ENCODE data around the gene RASA4.
A peak's percentile ranks its signal among the peaks of the same experiment; 100 is the strongest.
"Not testable (repeated sequence)": the region's sequence is repeated elsewhere in the genome, so short reads cannot be mapped to it uniquely, and the experiment has no call there.

The RASA4 gene

DNA sequence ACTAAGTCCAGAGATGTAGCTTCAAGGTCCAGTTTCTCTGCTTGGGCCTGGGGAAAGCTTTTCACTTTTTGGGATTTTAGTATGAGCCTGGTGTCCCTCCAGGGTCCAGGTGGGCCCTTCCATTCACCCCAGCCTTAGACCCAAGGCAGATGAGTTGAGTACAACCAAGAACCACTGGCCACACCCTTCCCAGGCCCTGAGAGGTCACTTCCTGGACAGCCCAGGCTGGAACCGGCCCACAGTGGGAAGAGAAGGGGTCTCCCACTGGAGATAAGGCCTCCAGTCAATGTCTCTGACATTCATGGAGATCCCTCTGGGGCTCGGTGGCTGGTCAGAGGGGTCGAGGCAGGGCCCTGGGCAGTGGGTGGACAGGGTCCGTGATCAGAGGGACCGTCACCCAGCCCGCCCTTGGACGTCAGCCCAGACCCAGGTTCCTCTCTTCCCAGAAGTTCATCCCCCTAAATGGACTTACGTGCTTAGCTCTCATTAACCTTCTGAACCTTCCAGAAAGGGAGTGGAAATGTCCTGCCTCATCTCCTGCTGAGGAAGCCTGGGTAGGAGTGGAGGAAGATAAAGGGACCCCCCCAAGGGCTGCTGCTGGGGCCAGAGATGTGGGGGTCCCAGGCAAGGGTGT lies 10.8 kb upstream of the RASA4 start:
- not testable (repeated sequence) for H3K27ac ChIP-seq; H3K79me2 ChIP-seq; H3K4me2 ChIP-seq (ENCODE audit: low read length); H3K4me3 ChIP-seq (ENCODE audit: low read depth, low read length); H2AFZ ChIP-seq; H3K9me3 ChIP-seq (ENCODE audit: control insufficient read depth, low read length); H3K27me3 ChIP-seq (ENCODE audit: control insufficient read depth, insufficient read depth, low read length); H3K4me1 ChIP-seq; H3K9ac ChIP-seq; H3K36me3 ChIP-seq (ENCODE audit: control insufficient read depth, insufficient read depth, low read length)

DNA sequence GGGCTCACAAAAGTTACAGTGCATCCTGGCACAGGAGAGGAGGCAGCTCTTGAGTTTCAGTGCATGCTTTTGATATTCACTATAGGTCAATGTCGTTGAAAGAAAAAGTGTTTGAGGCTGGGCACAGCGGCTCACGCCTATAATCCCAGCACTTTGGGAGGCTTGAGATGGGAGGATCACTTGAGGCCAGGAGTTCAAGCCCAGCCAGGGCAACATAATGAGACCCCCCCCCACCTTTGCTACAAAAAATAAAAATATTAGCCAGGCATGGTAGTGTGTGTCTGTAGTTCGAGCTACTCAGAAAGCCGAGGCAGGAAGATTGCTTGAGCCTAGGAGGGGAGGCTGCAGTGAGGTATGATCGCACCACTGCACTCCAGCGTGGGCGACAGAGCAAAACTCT lies 1.6 kb upstream of the RASA4 start:
- H3K4me3 ChIP-seq (ENCODE audit: low read depth, low read length); H3K27ac ChIP-seq; H3K36me3 ChIP-seq (ENCODE audit: control insufficient read depth, insufficient read depth, low read length); H3K9me3 ChIP-seq (ENCODE audit: control insufficient read depth, low read length); H3K4me1 ChIP-seq; H2AFZ ChIP-seq; H3K9ac ChIP-seq; H3K79me2 ChIP-seq; H3K4me2 ChIP-seq (ENCODE audit: low read length); H3K27me3 ChIP-seq (ENCODE audit: control insufficient read depth, insufficient read depth, low read length): not testable (repeated sequence)

DNA sequence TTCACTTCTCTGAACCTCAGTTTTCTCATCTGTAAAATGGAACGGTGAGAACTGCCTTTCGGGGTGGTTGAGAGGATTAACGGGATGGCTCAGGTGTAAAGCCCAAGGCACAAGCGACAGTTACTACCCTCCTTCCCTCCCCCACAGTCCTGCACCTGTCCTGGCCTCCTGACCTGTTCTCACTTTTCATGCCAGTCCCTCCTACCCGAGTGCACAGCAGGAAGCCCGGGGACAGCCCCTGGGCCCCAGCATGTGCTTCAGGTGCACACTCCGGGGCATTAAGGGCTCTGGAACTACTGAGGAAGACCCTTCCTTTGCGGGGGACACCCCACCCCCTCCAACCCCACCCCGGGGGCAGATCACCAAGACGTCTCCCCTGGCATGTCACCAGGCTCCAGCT lies 626 bp downstream of the RASA4 start:
- not testable (repeated sequence) for H3K79me2 ChIP-seq; H3K4me3 ChIP-seq (ENCODE audit: low read depth, low read length); H3K9ac ChIP-seq; H3K27ac ChIP-seq; H3K27me3 ChIP-seq (ENCODE audit: control insufficient read depth, insufficient read depth, low read length); H3K36me3 ChIP-seq (ENCODE audit: control insufficient read depth, insufficient read depth, low read length); H3K4me1 ChIP-seq; H3K9me3 ChIP-seq (ENCODE audit: control insufficient read depth, low read length); H3K4me2 ChIP-seq (ENCODE audit: low read length); H2AFZ ChIP-seq

DNA sequence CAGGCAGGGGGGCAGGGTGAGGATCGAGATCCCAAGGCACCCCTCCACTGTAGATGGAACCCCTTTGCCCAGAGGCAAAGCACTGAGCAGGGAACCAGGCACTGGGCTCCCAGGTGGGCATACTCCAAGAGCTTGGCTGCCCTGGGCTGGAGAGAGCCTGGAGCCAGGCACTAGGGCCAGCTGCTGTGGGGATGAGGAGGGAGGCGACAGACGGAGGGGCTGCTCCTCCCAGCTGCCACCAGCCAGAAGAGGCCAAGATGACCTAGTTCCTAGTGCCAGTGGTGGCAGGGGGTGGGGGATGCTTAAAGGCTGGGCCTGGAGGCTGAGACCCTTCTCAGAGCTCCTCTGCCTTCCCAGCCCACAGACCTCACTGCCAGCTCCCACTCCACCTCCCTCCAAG lies 1.7 kb downstream of the RASA4 start:
- H3K4me1 ChIP-seq; H3K36me3 ChIP-seq (ENCODE audit: control insufficient read depth, insufficient read depth, low read length); H3K4me2 ChIP-seq (ENCODE audit: low read length); H2AFZ ChIP-seq; H3K9ac ChIP-seq; H3K27me3 ChIP-seq (ENCODE audit: control insufficient read depth, insufficient read depth, low read length); H3K27ac ChIP-seq; H3K9me3 ChIP-seq (ENCODE audit: control insufficient read depth, low read length); H3K79me2 ChIP-seq; H3K4me3 ChIP-seq (ENCODE audit: low read depth, low read length): not testable (repeated sequence)

DNA sequence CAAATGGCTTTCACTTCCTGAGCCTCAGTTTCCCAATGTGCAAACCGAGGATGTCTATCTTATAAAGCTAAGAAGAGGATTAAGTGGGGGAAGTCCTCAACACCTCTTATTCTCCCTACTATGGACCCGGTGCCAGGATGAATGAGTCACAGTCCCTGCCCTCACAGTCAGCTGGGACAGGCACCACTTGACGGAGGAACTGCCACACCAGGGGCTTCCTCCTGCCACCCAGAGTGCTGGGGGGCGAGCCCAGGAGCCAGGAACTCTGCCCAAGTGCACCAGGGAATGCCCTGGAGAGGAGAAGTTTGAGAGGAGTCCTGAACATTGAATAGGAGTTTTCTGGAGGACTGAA lies 2.2 kb downstream of the RASA4 start:
- H3K36me3 ChIP-seq (ENCODE audit: control insufficient read depth, insufficient read depth, low read length): not testable (repeated sequence)

DNA sequence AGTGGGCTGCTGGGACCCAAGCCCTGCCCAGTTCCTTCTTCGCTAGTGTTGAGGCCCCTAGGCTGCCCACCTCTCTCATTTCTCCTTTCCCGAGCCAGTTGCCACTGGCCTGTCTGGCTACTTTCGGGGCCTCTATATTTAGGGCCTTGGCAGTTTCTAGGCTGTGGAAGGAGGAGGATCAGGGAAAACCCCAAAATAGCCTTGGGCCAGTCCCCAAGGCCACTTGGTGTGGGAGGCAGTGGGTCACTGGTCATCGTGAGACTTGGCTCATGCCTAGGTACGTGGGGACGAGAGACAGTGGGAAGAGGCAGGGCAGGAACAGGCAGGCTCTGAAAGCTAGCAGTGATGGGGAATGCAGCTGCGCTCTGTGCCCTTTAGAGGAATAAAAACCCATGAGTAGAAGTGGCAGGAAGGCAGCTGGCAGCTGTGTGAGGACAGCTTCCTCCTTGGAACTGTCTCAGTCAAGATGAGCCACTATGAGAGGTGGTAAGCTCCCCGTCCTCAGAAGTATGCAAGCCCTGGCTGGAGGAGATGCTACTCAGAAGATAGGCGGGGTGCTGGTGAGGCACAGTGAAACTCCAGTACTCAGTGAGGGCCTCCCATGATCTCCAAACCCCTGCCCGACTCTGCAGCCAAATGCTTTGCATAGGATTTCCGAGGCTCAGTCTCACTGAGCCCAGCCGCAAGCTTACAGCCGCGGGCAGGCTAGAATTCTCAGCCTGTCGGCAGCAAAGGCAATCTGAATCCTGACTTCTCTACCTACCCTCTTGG lies 2.8 kb downstream of the RASA4 start:
- not testable (repeated sequence) for H3K4me1 ChIP-seq; H3K79me2 ChIP-seq; H3K27ac ChIP-seq; H3K9ac ChIP-seq; H3K27me3 ChIP-seq (ENCODE audit: control insufficient read depth, insufficient read depth, low read length); H3K4me2 ChIP-seq (ENCODE audit: low read length); H3K9me3 ChIP-seq (ENCODE audit: control insufficient read depth, low read length); H3K36me3 ChIP-seq (ENCODE audit: control insufficient read depth, insufficient read depth, low read length); H2AFZ ChIP-seq; H3K4me3 ChIP-seq (ENCODE audit: low read depth, low read length)

More for the DNA sequence above, 2.2 kb downstream of the RASA4 start:
- not testable (repeated sequence) for H3K27ac ChIP-seq; H3K9me3 ChIP-seq (ENCODE audit: control insufficient read depth, low read length); H3K4me2 ChIP-seq (ENCODE audit: low read length); H3K9ac ChIP-seq; H2AFZ ChIP-seq; H3K27me3 ChIP-seq (ENCODE audit: control insufficient read depth, insufficient read depth, low read length); H3K79me2 ChIP-seq; H3K4me1 ChIP-seq; H3K4me3 ChIP-seq (ENCODE audit: low read depth, low read length)

DNA sequence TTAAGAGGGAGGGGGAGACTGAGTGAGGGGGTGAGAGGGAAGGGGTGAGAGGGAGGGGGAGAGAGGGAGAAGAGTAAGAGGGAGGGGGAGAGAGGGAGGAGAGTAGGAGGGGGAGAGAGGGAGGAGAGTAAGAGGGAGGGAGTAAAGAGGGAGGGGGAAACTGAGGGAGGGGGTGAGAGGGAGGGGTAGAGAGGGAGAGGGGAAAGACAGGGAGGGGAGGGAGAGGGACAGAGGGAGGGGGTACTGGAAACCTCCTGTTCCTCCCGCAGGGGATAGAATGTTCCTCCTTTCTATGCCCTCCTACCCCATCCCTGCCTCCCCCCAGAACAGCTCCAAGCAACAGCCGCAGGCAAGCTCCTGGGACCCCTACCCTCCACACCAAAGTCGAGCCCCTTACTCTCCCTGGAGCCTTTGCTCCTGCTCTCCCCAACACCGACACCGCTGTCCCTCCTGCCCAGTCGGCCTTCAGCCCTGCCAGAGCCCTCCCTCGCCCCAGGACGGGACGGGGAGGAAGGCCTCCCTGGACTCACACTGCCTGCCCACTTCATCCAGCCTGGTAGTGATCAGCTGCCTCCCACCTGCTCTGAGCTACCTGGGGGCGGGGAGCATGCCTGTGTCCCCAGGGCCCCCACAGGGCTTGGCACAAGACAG lies 4.8 kb downstream of the RASA4 start:
- not testable (repeated sequence) for H3K4me2 ChIP-seq (ENCODE audit: low read length); H3K9me3 ChIP-seq (ENCODE audit: control insufficient read depth, low read length); H3K4me1 ChIP-seq; H2AFZ ChIP-seq; H3K79me2 ChIP-seq; H3K36me3 ChIP-seq (ENCODE audit: control insufficient read depth, insufficient read depth, low read length); H3K27me3 ChIP-seq (ENCODE audit: control insufficient read depth, insufficient read depth, low read length); H3K9ac ChIP-seq; H3K4me3 ChIP-seq (ENCODE audit: low read depth, low read length)
- H3K27ac ChIP-seq: peak overlapping the region; percentile 51

DNA sequence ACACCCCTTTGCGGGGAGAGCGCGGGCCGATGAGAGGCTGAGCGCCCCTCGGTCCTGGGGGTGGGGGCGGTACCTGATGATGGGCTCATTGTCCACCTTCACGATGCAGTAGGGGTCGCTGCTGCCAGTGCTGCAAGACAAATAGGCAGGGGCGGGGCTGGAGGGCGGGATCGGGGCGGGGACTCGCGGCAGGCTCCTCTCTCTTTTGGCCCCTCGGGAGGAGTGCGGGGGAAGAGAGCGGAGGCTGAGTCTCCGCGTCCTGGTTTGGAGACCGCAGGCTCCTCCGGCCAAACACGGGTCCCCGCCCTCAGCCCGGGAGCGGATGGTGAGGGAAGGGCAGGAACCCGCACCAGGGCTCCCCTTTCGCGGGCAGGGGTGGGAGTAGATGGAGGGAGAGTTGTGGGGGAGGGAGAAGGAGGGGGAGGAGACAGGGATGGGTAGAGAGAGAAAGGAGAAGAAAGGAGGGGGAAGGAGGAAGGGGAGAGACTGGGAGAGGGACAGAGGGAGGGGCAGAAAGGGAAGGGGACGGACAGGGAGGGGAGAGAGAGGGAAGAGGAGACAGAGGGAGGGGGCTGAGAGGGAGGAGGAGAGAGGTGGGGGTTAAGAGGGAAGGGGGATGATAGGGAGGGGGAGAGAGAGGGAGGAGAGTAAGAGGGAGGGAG lies 5.4 kb downstream of the RASA4 start:
- H3K36me3 ChIP-seq (ENCODE audit: control insufficient read depth, insufficient read depth, low read length); H3K4me1 ChIP-seq; H3K4me3 ChIP-seq (ENCODE audit: low read depth, low read length); H3K4me2 ChIP-seq (ENCODE audit: low read length); H3K9me3 ChIP-seq (ENCODE audit: control insufficient read depth, low read length); H3K9ac ChIP-seq; H3K27ac ChIP-seq; H3K79me2 ChIP-seq; H3K27me3 ChIP-seq (ENCODE audit: control insufficient read depth, insufficient read depth, low read length); H2AFZ ChIP-seq: not testable (repeated sequence)

DNA sequence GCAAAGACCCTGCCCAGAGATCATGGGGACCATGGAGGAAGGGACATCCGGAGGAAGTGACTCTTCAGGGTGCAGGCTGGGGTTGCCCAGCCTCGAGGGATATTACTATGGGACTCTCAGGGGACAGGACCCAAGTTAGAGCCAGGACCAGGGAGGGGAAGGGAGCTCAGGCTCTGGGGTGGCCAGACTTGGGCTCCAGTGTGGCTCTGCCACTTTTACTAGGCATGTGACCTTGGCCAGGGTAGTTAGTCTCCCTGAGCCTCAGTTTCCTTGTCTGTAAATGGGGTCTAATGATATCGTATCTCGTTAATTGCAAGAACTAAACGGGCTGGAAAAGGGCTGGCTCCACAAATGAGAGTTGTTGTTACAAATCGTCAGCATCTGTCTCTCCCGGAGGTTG lies 6.1 kb downstream of the RASA4 start:
- H3K27me3 ChIP-seq (ENCODE audit: control insufficient read depth, insufficient read depth, low read length); H3K27ac ChIP-seq; H3K9ac ChIP-seq; H2AFZ ChIP-seq; H3K4me3 ChIP-seq (ENCODE audit: low read depth, low read length); H3K36me3 ChIP-seq (ENCODE audit: control insufficient read depth, insufficient read depth, low read length); H3K79me2 ChIP-seq; H3K4me2 ChIP-seq (ENCODE audit: low read length); H3K4me1 ChIP-seq; H3K9me3 ChIP-seq (ENCODE audit: control insufficient read depth, low read length): not testable (repeated sequence)

DNA sequence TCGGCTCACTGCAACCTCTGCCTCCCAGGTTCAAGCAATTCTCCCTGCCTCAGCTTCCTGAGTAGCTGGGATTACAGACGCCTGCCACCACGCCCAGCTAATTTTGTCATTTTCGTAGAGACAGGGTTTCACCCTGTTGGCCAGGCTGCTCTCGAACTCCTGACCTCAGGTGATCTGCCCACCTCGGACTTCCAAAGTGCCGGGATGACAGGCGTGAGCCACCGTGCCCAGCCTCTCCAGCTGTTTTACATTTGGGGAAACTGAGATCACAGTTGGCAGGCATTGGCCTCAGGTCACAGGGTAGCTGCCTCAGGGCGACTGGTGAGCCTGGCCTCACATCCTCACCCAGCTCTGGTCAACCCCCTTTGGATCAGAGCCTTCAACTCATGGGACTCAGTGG lies 6.8 kb downstream of the RASA4 start:
- not testable (repeated sequence) for H3K9me3 ChIP-seq (ENCODE audit: control insufficient read depth, low read length); H2AFZ ChIP-seq; H3K27me3 ChIP-seq (ENCODE audit: control insufficient read depth, insufficient read depth, low read length); H3K79me2 ChIP-seq; H3K4me1 ChIP-seq; H3K27ac ChIP-seq; H3K4me2 ChIP-seq (ENCODE audit: low read length); H3K9ac ChIP-seq; H3K4me3 ChIP-seq (ENCODE audit: low read depth, low read length); H3K36me3 ChIP-seq (ENCODE audit: control insufficient read depth, insufficient read depth, low read length)

DNA sequence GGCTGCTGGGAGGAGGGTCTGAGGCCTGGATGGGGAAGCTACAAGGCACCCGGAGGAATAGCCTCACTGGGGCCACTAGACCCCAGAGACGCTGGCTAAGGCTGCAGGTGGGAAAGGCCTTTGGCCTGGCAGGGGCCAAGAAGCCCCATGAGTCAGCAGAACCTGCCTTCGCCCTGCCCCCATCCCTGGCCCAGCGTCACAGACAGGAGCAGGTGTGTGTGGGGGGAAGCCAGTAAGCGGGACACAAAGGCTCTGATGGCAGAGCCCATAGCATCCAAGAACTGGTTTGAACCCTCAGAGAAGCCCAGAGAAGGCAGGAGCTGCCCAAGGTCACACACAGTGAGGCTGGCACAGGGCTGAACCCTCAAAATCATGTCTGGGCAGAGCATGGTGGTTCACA lies 9.7 kb downstream of the RASA4 start:
- H3K79me2 ChIP-seq; H3K4me2 ChIP-seq (ENCODE audit: low read length); H3K9ac ChIP-seq; H3K27ac ChIP-seq; H3K36me3 ChIP-seq (ENCODE audit: control insufficient read depth, insufficient read depth, low read length); H3K27me3 ChIP-seq (ENCODE audit: control insufficient read depth, insufficient read depth, low read length); H3K4me3 ChIP-seq (ENCODE audit: low read depth, low read length); H2AFZ ChIP-seq; H3K9me3 ChIP-seq (ENCODE audit: control insufficient read depth, low read length); H3K4me1 ChIP-seq: not testable (repeated sequence)

Data from parathyroid adenoma (tissue), 2 donors.